Endometrial microvascular endothelial cells (primary cell): ENCODE results near the gene ABHD6. TPM values are rescaled to one million over a fixed set of nuclear protein-coding genes. Genes with fewer than 3 reads are reported as not detected.
"Not testable (repeated sequence)": the region's sequence is repeated elsewhere in the genome, so short reads cannot be mapped to it uniquely, and the experiment has no call there.

Source experiments
- in situ Hi-C: cut with HindIII; loops from 2 replicates; pipeline ENCODE4 v1.10.0; 2017; ENCODE audit warnings: low sequenced_read_pairs, low pct_unique_long_range_greater_than_20kb; ENCODE audit errors: inconsistent ontology term
- total RNA-seq: library from RNA; depleted of rRNA; stranded (reverse); fragments of >200 nt; gene quantifications from one replicate; pipeline ENCODE4 v1.2.3, GENCODE V29; 2015; ENCODE audit errors: inconsistent ontology term

Gene ABHD6
- total RNA-seq, 1 donor from 2014 or later: 7.5 TPM

DNA sequence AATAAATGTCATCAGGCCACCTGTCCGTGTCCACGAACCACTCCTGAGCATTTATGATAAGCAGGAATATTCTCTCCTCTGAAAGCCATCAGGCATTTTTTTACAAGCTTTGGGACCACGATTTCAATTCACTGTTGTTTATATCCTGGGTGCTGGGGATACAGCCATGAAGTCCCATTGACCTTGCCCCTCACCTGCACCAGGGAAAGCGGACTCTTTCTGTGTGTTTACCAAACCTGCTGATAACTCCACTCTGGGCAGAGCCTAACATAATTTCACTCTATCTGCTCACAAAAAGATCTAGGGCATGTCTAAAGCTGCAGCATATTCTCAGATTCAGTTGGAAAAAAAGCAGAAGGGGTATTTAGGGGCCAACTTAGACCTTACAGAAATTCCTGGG, 31.6 kb upstream of the ABHD6 start:
- in situ Hi-C loops: no loop called here

DNA sequence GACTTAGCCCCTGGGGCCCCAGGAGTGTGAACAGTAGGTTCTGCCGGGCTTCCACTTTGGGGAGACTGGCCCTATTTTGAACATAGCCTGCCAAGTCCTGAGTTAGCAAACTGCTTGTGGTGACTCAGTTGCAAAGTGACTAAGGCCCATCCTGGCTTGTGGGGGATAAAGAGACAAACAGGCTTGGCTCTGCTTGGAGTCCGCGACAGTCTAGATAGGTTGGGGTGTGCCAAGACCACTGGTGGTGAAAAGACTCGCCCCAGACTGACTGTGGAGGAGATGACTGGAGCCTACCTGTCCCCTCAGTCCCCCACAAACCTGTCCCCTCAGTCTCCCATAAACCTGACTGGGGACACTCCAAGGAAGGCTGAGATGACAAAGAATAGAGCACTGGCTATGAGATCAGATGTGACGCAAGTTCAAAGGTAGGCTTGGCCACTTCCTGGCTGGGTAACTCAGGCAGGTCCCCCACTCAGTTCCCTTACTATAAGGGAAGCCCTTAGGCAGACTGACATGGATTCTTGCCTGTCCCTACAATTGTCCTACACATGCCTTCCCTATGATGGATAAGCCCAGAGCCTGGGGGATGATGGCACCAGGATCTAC, 31.1 kb upstream of the ABHD6 start:
- in situ Hi-C loops: no loop called here

DNA sequence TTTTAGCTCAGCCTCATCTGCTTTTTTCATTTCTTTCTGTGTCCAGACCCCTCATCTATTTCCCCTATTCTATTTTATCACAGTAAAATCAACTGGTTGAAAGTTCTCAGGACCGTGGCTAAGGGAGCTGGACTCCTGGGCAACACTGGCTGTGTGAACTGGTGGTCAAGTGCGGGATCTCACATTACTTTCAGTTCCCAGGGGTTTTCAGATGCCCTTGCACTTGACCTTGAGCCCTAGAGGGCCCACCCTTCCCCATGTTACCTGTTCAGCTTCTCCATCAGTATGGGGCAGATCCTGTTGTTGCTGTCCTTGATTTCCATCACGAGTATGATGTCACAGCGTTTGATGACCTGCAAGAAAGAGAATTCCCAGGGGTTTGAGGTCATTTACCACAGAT, 29.6 kb upstream of the ABHD6 start:
- in situ Hi-C loops: no loop called here

DNA sequence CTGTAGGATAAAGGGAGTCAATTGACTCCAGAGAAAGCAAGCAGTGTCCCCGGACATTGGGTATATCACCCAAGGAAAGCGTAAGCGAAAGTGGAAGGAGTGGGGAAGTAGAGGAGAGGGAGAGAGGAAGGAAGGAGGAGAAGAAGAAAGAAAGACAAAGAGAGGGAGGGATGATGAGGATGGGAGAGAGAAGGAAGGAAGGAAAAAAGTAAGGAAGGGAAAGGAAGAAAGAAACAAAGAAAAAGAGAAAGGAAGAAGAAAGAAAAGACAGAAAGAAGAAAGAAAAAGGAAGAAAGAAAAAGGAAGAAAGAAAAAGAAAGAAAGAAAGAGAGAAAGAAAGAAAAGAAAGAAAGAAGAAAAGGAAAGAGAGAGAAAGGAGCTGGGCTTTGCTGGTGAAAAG, 27.7 kb upstream of the ABHD6 start:
- in situ Hi-C loops: no loop called here

DNA sequence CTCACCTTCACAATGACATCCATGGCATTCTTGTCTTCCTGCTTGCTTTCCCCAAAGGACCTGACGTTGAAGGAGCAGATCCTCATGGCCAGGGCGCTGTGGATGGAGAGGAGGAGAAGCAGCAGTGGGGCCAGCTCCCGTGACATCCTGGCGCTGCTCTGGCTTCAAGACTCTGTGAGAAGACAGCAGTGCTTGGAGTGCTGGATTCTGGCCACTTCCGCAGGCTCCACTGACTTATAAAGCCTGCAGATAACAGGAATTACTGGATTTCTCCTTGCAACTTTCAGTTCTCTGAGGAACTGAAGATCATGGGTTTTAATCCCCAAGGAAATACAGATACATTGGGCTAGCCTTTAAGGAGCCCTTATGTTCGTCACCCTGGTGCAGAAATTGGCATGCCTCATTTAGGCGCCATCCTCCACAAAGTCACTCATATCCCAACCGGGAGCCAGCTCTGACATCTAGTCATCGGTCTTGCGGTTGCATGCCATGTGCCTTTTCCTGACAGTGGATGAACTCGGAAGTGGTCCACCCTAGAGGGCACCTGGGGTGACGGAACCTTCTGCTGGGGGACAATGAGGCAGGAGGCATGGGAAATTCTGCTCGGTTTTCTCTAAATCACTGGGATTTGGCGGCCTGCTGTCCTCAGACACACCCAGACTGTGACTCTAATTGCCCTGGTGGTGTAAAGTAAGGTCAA, 26.7 kb upstream of the ABHD6 start, which contains the start of gene DNASE1L3:
TSS of gene DNASE1L3 (minus strand) at position 212 of the 700 bp plus-strand sequence. CDS start at position 146, 66 bp downstream.
- in situ Hi-C loops: no loop called here

DNA sequence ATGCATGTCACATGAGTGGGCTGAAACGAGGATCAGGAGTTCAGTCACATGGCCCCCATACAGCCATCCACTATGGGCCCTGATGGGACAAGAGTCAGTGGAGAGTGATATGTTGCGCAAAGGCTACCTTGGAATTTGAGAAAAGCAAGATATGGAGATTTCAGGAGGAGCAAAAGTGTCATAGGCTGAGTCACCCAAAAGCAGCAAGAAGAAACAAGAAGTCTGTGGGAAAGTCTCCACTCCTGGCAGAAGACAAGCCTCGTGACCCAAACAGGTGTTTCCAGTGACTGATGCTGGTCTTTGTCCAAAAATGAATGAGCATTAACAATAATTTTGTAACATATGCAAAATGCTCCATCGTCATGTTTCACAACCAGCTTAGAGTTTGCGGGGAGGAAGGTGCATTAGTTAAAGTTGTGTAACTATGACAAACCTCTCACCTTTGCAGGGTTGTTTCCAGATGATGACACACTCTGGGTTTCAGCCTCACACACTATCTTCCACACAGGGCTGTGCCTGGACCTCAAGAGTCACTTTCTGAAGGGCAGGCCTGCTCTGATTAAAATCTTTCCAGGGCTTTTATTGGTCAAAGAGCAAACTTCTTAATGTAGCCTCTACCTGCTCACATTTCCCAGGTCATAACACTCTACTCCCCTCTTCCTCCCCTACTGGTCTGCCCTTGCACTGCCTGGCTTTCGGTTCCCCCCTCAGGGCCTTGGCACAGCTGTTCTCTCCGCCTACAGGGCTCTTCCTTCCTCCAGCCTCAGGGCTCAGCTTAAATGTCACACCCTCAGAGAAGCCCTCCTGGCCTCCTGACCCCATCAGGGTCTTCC, 22.9 kb upstream of the ABHD6 start:
- in situ Hi-C loops: no loop called here

DNA sequence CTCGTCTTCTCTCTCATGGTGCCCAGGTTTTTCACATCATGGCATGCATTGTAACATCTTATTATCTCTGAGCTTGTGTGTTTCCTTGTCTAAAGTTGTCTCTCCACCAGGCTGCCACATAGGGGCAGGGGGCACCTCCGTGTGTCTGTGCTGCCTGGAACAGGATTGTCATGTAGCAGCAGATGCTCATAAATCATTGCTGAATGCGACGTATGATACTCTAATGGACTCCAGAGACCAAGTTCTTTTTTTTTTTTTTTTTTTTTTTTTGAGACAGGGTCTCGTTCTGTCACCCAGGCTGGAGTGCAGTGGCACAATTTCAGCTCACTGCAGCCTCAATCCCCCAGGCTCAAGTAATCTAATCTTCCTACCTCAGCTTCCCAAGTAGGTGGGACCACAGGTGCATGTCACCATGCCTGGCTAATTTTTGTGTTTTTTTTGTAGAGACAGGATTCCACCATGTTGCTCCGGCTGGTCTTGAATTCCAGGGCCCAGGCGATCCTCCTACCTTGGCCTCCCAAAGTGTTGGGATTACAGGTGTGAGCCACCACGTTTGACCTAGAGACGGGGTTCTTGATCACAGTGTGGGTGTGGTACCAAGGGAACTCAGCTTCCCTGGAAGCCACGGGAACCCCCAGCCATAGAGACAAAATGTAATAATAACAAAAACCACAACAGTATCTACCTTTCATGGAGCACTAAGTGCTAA, 22.1 kb upstream of the ABHD6 start:
- in situ Hi-C loops: no loop called here

DNA sequence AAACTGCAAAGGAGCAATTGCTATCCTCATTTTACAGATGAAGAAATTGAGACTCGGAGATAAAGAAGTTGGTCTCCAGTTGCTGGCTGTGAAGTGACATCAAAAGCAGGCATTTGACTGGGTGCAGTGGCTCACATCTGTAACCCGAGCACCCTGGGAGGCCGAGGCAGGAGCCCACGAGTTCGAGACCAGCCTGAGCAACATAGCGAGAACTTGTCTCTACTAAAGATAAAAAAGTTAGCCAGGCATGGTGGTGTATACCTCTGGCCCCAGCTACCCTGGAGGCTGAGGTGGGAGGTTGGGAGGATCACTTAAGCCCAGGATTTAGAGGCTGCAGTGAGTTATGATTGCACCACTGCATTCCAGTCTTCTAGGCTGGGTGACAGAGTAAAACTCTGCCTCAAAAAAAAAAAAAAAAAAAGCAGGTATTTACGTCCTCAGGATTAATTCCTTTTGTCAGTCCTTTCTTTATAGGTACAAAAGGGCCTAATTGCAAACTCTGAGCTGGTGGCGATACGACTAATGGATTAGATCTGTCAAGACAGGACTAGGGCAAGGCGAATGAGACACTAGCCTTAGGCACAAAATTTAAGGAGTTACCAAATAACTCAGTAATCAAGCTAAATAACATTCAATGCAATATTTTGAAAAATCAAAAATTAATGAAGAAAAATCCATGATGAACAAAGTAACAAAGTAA, 20.9 kb upstream of the ABHD6 start:
- in situ Hi-C loops: no loop called here

DNA sequence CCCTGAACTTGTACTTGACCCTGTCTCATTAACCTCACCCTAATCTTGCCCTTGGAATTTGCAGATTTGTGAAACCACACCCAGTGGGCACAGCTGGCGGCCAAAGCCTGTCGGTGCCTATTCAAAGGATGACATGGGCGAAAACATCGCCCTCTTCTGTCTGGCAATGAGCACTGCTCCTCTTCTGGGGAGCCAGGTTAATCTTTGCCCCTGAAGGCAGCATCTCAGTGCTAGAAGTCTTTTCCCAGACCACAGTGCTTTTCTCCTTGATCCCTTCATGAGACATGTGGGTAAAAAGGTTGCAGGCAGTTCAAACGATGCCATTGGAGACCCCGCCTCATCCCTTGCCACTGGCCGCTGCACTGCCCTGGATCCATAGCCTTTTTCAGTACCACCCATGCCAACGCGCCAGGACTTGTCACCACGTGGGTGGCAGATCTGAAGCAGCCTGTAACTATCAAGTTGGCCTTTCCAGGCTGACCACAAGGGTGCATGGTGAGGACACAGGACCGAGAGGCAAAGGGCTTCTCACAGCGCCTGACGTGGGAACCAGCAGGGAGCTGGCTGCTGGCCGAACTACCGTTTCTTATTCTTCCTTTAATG, 20.3 kb upstream of the ABHD6 start:
- in situ Hi-C loops: no loop called here

DNA sequence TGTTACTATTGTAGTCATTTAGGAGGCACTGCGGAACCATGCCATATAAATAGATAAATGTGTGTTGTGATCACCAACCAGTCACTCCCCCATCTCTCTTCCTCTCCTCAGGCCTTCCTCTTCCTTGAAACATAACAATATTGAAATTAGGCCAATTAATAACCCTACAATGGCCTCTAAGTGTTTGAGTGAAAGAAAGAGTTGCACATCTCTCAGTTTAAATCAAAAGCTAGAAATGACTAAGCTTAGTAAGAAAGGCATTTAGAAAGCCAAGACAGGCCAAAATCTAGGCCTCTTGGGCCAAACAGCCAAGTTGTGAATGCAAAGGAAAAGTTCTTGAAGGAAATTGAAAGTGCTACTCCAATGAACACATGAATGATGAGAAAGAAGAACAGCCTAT, 18.7 kb upstream of the ABHD6 start:
- in situ Hi-C loops: no loop called here

DNA sequence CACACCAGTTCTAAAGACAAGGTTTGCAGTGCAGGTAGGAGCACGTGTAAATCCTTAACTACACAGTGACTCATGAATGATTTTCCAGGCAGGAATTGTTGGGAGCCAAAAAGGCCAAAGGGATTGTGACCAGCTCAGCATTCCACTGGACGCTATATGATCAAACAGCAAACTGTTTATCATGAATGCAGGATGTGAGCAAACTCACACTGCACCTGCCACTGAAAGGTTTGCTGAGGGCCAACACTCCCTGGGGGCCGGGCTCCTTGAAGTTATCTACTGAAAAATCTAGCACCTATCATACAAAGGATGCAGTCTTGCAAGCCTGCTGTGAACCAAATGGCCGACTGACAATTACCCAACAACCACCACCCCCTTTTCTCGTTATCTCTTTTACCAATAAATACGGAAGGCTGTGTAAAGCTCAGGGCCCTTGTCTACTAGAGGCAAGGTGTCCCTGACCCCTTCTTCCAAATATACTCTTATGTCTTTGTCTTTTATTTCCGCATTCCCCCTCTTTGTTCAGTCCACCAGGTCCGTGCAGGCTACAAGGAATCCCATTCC, 15.3 kb upstream of the ABHD6 start:
- in situ Hi-C loops: no loop called here

DNA sequence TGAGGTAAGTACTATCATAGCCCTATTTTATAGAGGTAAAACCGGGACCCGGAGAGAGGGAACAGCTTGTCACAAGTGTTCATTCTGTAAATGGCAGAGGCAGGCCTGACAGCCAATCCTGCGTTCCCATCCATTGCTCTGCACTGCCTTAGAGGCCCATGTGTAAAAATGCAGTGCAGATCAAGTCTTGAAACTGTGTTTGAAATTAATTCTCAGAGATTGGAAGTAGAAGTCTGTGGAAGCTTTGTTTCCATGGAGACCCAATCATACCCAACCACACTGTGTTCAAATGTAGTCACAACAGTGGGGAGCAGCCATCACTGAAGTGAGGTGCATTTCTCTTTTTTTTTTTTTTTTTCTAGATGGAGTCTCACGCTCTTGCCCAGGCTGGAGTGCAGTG, 13.7 kb upstream of the ABHD6 start:
- in situ Hi-C loops: no loop called here

DNA sequence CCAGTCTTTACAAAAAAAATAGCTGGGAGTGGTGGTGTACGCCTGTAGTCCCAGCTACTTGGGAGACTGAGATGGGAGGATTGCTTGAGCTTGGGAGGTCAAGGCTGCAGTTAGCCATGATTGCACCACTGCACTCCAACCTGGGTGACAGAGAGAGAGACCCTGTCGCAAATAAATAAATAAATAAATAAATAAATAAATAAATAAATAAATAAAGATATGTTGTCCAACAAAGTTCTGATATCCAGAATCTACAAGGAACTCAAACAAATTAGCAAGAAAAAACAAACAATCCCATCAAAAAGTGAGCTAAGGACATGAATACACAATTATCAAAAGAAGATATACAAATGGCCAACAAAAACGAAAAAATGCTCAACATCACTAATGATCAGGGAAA, 9.7 kb upstream of the ABHD6 start:
- in situ Hi-C loops: not testable (repeated sequence)

DNA sequence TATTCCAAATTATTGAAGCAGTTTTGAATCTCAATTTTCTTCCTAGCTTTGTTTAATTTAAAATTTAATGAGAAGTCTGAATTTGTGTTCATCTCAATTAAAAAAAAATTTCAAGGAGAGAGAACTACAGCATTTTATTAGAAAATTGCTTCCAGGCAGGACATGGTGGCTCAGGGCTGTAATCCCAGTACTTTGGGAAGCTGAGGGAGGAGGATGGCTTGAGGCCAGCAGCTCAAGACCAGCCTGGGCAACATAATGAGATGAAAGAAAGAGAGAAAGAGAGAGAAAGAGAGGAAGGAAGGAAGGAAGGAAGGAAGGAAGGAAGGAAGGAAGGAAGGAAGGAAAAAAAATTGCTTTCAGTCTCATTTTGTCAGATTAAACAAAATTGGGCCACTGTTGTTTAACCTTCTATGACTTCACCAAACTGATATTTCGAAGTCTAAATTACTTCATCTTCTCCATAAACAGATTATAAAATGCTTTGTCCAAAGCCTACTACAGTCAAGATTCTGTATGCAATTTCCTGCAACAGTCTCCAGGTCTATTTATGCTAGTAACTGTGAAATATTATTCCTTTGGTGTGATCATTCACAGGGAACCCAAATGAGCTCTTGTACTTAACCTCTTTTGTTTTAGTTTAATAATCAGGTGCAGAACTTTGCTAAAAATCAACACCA, 6.6 kb upstream of the ABHD6 start:
- in situ Hi-C loops: no loop called here

DNA sequence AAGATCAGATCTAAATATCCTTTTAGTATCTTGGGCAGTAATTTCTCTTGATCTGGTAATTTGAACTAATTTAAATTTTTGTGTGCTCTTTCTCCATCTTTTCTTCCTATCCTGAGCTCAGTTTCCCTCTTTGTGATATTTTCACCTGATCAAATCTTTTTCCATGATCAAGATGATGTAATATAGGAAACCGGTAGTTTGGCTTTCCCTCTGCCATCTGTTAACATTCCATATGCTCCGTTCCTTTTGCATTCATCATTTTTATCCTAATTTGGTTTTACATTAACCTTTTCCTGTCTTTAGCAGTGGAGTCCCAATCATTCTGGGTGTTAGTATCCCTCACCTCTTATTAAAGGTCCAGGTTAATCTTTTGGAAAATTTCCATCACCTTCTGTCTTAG, 5.9 kb upstream of the ABHD6 start:
- in situ Hi-C loops: no loop called here

DNA sequence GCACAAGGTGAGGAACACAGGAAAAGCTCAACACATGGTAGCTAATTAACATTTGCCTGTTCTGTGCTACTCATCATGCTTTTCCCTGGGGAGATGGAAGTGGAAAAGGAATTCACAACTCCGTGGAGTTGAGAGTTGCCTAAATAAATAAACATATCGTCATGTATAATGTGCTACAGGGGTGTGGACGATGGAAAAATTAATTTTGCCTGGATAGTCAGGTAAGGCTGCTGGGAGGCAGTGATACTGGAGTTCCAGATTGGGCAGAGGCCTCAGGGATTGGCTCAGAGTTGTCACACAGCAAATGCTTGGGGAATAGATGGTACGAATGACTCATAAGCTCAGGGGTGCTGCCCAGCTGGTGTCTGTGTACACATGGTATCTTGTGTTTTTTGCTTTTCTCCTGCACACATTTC, 3.1 kb upstream of the ABHD6 start:
- in situ Hi-C loops: no loop called here

DNA sequence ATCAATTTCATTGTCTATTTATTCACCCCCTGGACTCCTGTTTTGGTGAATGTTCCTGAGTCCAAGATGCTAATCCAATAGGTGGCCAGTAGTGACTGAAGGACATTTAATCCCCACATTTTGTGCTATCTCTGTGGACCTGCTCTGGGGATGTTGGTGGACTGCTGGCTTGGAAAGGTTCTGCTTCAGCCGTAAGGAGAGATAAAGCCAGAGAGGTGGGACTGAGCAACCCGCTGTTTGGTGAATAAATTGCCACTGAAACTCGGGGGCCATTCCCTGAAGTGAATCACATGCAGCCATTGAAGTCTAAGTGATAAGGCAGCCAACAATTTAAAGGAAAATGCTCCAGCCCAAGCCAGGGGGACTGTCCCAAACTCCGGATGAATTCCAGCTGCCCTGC, 1.6 kb upstream of the ABHD6 start:
- in situ Hi-C loops: no loop called here
